Measurements from ENCODE around the gene BCL3. TPM values are rescaled to one million over a fixed set of nuclear protein-coding genes. Genes with fewer than 3 reads are reported as not detected.
"Not testable (repeated sequence)": the region's sequence is repeated elsewhere in the genome, so short reads cannot be mapped to it uniquely, and the experiment has no call there.

The BCL3 gene
- polyA plus RNA-seq, 6 donors from 2014 or later, result 8.2 to 17.4 (median 14.1) TPM

DNA sequence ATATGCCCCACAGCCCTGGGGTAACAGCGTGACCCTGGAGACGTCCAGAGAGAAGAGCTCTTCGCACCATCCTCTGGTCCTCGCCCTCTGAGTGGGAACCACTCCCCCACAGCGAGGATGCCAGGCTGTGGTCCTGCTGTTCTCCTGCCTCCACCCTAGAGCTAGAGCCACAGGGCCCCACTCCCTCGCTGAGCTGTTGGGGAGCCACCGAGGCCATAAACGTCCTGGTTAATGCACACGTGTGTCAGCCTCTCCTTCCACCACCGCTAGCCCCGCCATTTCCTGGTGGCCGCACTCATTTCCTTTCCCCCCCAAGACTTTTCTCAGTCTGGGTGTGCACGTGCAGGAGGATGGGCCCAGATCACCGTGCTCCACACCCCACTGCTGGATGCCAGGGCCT, 38.0 kb upstream of the BCL3 start:
- Mint-ChIP-seq H3K4me3 (no peak overlapping the region), H3K4me1 (peaks cover 0 to 10% (median 0%) of the 10 kb centered on the region in 3 donors), H3K27ac (no peak overlapping the region), H3K36me3 (peaks cover 0 to 9% of the 10 kb centered on the region in 2 donors), H3K9me3 (peaks cover 3 to 16% (median 14%) of the 10 kb centered on the region in 7 donors), H3K27me3 (peaks cover 3 to 21% (median 16%) of the 10 kb centered on the region in 3 donors)
- DNase-seq (no peak), ATAC-seq (ENCODE audit: low read depth in 2 of 2) (no peak)

DNA sequence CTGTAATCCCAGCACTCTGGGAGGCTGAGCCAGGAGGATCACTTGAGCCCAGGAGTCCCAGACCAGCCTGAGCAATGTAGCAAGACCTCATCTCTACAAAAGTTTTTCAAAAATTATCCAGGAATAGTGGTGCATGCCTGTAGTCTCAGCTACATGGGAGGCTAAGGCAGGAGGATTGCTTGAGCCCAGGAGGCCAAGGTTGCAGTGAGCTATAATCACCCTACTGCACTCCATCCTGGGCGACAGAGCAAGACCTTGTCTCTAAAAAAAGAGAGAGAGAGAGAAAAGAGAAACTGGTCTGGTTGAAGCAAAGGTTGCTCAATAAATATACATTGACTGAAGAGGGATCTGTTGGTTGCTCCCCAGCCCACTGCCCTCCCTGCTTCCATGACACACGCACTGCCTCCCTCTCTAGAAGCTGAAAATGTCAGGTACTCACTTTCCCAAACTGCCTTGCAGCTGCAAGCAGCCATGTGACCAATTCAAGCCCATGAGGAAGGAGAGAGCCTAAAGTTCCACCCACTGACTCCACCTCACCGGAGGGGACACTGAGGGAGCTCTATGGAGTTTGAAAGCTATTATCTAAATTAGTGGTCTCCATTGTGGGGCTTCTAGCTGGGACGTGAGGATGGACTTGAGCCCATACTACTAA, 35.5 kb upstream of the BCL3 start:
- Mint-ChIP-seq H3K4me3 (no peak overlapping the region), H3K36me3 (peaks cover 0 to 9% of the 10 kb centered on the region in 2 donors), H3K27ac (peak overlapping the region in 1 of 6 donors; percentile 14), H3K9me3 (peaks cover 4 to 20% (median 18%) of the 10 kb centered on the region in 7 donors), H3K27me3 (peaks cover 5 to 21% (median 16%) of the 10 kb centered on the region in 3 donors), H3K4me1 (peaks cover 0 to 10% (median 0%) of the 10 kb centered on the region in 3 donors)
- ATAC-seq (ENCODE audit: low read depth in 2 of 2) (no peak), DNase-seq (no peak)

DNA sequence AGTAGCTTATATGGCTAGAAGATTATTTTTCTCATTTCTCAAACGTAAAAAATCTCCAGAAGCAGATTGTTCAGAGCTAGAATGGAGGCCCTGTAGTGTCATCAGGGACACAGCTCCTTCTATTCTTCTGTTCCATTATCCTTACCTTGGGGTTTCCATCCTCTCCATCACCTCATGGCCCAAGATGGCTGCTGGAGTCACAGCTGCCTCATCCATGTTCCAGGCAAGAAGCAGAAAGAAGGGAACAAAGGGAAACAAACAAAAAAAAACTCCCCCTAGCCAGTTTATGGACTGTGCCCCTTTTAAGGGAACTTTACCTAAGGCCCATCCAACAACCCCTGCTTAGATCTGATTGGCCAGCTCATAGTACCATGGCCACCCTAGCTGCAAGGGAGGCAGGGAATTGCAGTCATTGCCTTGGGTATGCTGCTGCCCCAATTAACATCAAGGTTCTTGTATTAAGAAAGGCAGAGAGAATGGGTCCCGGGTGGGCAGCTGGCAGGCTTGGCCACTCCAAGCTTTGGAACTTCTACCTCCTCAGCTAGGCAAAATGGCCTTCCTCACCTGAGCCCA, 33.8 kb upstream of the BCL3 start:
- Mint-ChIP-seq H3K4me3 (no peak overlapping the region), H3K9me3 (peaks cover 4 to 20% (median 18%) of the 10 kb centered on the region in 7 donors), H3K27ac (no peak overlapping the region), H3K27me3 (peaks cover 5 to 21% (median 16%) of the 10 kb centered on the region in 3 donors), H3K36me3 (peaks cover 0 to 9% of the 10 kb centered on the region in 2 donors), H3K4me1 (peaks cover 0 to 10% (median 0%) of the 10 kb centered on the region in 3 donors)
- ATAC-seq (ENCODE audit: low read depth in 2 of 2) (no peak), DNase-seq (no peak)

DNA sequence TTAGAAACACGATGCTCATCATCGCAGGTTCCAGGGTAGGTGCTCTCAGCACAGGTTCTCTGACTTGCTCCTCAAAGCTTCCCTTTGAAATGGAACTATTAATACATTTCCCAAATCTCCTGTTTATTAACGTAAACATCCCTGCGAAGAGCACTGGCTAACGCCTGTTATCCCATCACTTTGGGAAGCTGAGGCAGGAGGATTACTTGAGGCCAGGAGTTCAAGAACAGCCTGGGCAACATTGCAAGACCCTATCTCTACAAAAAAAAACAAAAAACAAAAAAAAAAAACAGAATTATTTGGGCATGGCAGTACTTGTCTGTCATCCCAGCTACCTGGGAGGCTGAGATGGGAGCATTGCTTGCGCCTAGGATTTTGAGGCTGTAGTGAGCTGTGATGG, 30.9 kb upstream of the BCL3 start:
- ATAC-seq (ENCODE audit: low read depth in 2 of 2), result no peak

DNA sequence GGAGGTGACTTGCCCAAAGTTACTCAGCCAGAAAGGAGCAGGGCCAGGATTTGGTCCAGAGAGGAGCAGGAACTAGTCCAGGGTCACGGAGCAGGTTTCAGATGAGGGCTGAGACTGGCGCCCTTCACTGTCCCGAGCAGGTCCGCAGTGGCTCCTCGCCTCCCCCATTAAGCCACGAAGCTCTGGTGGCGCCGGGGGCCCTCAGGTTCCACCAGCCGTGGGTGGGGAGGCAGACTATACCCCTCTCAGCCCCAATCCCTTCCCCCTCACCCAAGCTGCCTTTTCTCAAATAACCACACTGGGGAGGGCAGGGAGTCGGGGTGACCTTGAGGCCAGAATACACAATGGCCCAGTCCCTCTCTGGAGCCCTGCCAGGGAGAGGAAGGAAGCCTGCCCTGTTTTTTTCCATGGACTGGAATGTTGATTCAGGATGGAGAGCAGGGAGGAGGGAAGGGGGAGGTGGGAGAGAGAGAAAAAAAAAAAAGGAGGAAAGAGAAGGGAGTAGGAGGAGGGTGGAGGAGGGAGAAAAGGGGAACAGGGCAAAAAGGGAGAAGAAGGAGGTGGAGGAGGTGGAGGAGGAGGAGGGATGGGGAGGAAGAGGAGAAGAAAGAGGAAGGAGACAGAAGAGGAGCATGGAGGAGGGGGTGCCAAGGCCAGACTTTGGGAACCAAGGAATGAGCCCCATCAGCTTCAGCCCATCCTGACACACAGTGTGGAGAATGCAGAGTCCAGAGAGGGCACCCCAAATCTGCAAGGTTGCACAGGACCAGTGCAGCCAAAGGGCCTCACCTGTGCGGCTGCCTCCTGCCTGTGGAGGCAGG, 29.9 kb upstream of the BCL3 start:
- H3K27me3 Mint-ChIP-seq, result peaks cover 0 to 5% (median 5%) of the 10 kb centered on the region in 3 donors
- H3K4me3 Mint-ChIP-seq, result peak overlapping the region in 1 of 8 donors; percentile 7
- ATAC-seq (ENCODE audit: low read depth in 2 of 2), result no peak
- no peak overlapping the region for H3K27ac Mint-ChIP-seq
- peaks cover 4 to 20% (median 18%) of the 10 kb centered on the region in 7 donors for H3K9me3 Mint-ChIP-seq
- H3K4me1 Mint-ChIP-seq, result peaks cover 13 to 25% (median 16%) of the 10 kb centered on the region in 3 donors
- no peak for DNase-seq
- peaks cover 0 to 9% of the 10 kb centered on the region in 2 donors for H3K36me3 Mint-ChIP-seq

More for the DNA sequence above, 30.9 kb upstream of the BCL3 start:
- Mint-ChIP-seq H3K4me3 (no peak overlapping the region), H3K9me3 (peaks cover 4 to 20% (median 18%) of the 10 kb centered on the region in 7 donors), H3K27me3 (peaks cover 0 to 5% (median 5%) of the 10 kb centered on the region in 3 donors), H3K36me3 (peaks cover 0 to 9% of the 10 kb centered on the region in 2 donors), H3K4me1 (peaks cover 10 to 15% (median 10%) of the 10 kb centered on the region in 3 donors), H3K27ac (no peak overlapping the region)
- DNase-seq, result no peak

DNA sequence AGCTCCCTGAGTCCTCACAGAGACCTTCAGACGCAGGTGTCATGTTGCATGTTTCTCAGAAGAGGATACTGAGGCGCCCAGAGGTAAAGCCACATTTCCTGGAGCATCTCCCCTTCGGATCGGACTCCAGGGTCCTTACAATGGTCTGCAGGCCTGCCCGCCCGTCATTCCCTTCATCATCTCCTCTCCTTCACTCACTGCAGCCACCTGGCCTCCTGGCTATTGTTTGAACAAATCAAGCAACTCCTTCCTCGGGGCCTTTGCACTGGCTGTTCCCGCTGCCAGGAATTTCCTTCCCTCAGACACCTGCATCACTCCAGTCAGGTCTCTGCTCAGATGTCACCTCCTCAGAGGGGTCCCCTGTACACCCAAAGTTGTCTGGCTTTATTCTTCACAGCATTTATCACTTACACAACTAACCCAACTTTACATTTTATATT, 29.2 kb upstream of the BCL3 start:
- peaks cover 0 to 9% of the 10 kb centered on the region in 2 donors for H3K36me3 Mint-ChIP-seq
- DNase-seq (no peak), ATAC-seq (ENCODE audit: low read depth in 2 of 2) (no peak)
- peaks cover 0 to 6% (median 5%) of the 10 kb centered on the region in 3 donors for H3K27me3 Mint-ChIP-seq
- peaks cover 15 to 31% (median 22%) of the 10 kb centered on the region in 3 donors for H3K4me1 Mint-ChIP-seq
- H3K9me3 Mint-ChIP-seq, result peaks cover 4 to 18% (median 15%) of the 10 kb centered on the region in 7 donors
- peak overlapping the region in 1 of 6 donors; percentile 82 for H3K27ac Mint-ChIP-seq
- no peak overlapping the region for H3K4me3 Mint-ChIP-seq

DNA sequence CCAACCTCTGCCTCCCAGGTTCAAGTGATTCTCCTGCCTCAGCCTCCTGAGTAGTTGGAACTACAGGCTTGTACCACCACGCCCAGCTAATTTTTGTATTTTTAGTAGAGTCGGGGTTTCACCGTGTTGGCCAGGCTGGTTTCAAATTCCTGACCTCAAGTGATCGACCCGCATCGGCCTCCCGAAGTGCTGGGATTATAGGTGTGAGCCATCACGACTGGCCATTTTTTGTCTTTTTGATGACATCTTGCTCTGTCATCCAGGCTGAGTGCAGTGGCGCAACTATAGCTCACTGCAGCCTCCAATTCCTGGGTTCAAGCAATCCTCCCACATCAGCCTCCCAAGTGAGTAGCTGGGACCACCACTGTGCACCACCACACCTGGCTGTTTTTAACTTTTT, 28.1 kb upstream of the BCL3 start:
- peaks cover 22 to 38% (median 32%) of the 10 kb centered on the region in 3 donors for H3K4me1 Mint-ChIP-seq
- not testable (repeated sequence) for H3K9me3 Mint-ChIP-seq; H3K4me3 Mint-ChIP-seq; DNase-seq; H3K27me3 Mint-ChIP-seq; ATAC-seq (ENCODE audit: low read depth in 2 of 2); H3K36me3 Mint-ChIP-seq
- peak overlapping the region in 1 of 6 donors; percentile 57 for H3K27ac Mint-ChIP-seq

DNA sequence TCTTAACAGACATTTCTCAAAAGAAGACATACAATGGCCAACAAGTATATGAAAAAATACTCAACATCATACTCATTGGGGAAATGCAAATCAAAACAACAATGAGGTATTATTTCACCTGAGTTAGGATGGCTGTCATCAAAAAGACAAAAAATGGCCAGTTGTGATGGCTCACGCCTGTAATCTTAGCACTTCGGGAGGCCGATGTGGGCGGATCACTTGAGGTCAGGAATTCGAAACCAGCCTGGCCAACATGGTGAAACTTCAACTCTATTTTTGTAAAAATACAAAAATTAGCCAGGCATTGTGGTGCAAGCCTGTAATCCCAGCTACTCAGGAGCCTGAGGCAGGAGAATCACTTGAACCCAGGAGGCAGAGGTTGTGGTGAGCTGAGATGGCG, 27.6 kb upstream of the BCL3 start:
- peaks cover 22 to 41% (median 38%) of the 10 kb centered on the region in 3 donors for H3K4me1 Mint-ChIP-seq
- ATAC-seq (ENCODE audit: low read depth in 2 of 2), result no peak
- H3K27me3 Mint-ChIP-seq, result peaks cover 0 to 8% (median 0%) of the 10 kb centered on the region in 3 donors
- peak overlapping the region in 2 of 6 donors; percentile 57 to 92 for H3K27ac Mint-ChIP-seq
- H3K4me3 Mint-ChIP-seq, result no peak overlapping the region
- H3K36me3 Mint-ChIP-seq, result no peaks in the 10 kb centered on the region
- peaks cover 0 to 2% (median 0%) of the 10 kb centered on the region in 7 donors for H3K9me3 Mint-ChIP-seq
- no peak for DNase-seq

DNA sequence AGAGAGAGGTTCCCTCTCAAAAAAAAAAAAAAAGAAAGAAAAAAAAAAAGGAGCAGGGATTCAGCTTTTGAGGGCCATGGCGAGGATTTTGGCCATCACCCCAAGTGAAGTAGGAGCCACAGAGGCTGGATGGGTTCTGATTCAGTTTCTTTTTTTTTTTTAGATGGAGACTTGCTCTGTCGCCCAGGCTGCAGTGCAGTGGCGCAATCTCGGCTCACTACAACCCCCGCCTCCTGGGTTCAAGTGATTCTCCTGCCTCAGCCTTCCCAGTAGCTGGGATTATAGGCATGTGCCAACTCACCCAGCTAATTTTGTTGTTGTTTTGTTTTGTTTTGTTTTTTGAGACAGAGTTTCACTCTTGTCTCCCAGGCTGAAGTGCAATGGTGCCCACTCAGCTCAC, 27.1 kb upstream of the BCL3 start:
- H3K9me3 Mint-ChIP-seq; DNase-seq; H3K27me3 Mint-ChIP-seq; ATAC-seq (ENCODE audit: low read depth in 2 of 2); H3K36me3 Mint-ChIP-seq: not testable (repeated sequence)
- Mint-ChIP-seq H3K4me1 (peaks cover 22 to 41% (median 40%) of the 10 kb centered on the region in 3 donors), H3K27ac (peak overlapping the region in 1 of 6 donors; percentile 92), H3K4me3 (peak overlapping the region in 1 of 8 donors; percentile 35)

DNA sequence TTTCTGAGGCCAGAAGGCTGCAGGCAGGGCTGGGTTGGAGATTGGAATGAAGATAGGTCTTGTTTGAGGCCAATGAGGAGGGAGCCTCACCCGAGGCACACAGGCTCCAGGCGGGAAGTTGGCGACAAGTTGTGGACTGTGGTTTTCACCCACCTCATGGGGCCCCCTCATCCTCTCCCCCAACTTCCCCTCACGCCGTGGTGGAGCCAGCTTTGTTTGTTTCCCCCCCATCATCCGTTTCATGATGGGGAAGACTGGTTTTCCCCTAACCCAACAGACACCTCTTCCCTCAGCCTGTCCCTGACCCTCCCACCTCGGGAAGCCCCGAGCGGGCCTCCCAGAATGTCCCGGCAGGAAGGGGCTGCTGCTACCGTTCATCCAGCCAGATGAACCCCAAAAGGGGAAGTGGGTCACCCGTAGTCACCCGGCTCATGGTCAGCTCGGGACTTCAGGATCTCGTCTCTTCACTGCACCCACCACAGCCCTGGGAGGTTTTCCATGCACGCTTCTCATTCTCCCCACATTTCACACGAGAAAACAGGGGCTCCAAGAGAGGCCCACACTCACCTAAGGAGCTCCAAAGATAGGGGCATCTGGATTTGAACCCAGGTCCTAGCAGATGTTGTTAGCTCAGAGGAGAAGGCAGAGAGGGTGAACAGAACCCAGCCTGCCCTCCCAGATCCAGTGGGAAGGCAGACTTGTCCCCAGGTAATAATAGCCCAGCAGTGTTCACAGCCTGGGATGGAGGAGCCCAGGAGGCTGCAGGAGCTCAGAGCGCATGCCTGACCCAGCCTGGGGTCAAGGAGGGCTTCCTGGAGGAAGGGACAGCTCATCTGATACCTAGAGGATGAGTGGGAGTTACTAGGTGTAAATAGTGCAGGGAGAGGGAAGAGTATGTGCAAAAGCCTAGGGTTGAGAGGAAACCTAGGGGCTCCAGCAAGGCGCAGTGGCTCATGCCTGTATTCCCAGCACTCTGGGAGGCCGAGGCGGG, 26.1 kb upstream of the BCL3 start:
- peak overlapping the region in 4 of 6 donors; percentile 63 to 83 (median 70) for H3K27ac Mint-ChIP-seq
- H3K27me3 Mint-ChIP-seq, result peaks cover 0 to 8% (median 0%) of the 10 kb centered on the region in 3 donors
- H3K4me3 Mint-ChIP-seq, result peak overlapping the region in 5 of 8 donors; percentile 22 to 60 (median 29)
- peak; percentile 45 to 53 for ATAC-seq (ENCODE audit: low read depth in 2 of 2)
- H3K9me3 Mint-ChIP-seq, result peaks cover 0 to 2% (median 0%) of the 10 kb centered on the region in 7 donors
- no peaks in the 10 kb centered on the region for H3K36me3 Mint-ChIP-seq
- peaks cover 22 to 41% (median 40%) of the 10 kb centered on the region in 3 donors for H3K4me1 Mint-ChIP-seq
- peak; percentile 27 for DNase-seq

DNA sequence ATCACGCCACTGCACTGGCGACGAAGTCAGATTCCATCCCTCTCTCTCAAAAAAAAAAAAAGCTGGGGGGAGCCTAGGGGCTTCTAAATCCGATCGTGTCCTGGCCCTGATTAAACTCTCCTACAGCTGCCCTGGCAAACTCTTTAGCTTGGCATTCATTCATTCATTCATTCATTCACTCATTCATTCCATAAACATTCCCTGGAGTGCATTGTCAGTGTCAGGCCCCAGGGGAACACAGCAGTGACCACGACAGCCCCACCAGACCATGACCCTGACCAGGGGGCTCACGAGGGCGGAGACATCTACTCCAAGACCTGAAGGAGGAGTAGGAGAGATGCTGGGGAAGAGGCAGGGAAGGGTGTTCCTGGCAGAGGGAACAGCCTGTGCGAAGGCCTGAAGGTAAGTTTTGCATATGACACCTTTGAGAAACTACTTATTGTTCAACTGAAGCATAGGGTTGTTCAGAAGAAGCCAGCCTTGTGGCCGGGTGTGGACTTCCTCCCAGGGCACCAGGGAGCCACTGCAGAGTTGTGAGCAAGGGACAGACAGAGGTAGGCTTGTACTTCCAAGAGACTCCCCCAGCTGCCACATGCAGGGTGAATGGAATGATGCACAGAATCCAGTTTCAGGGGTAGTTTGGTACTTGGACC, 25.1 kb upstream of the BCL3 start:
- Mint-ChIP-seq H3K9me3 (peaks cover 0 to 2% (median 0%) of the 10 kb centered on the region in 7 donors), H3K4me3 (no peak overlapping the region), H3K27ac (peak overlapping the region in 1 of 6 donors; percentile 85), H3K27me3 (peaks cover 0 to 8% (median 0%) of the 10 kb centered on the region in 3 donors), H3K4me1 (peaks cover 31 to 50% (median 50%) of the 10 kb centered on the region in 3 donors), H3K36me3 (no peaks in the 10 kb centered on the region)
- ATAC-seq (ENCODE audit: low read depth in 2 of 2) (peak; percentile 55 to 63), DNase-seq (no peak)

DNA sequence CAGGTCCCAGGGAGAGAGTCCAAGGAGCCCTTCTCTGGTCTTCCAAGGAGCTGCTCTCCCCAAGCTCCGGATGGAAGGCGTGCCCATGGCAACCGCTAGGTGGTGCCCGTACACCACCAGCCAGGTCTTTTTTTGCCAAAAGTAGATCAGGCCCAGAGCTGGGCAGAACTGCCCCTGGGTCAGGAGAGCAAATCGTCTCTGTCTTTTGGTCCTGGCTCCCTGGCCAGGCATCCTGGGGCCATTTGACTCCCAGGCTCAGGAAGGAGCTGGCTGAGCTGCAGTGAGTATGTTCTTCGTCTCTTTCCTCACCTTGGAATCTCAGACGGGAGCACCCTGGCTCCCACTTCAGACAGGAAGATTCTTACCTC, 24.6 kb upstream of the BCL3 start:
- Mint-ChIP-seq H3K4me1 (peaks cover 31 to 55% (median 51%) of the 10 kb centered on the region in 3 donors), H3K27ac (peak overlapping the region in 4 of 6 donors; percentile 34 to 79 (median 60)), H3K27me3 (peaks cover 0 to 8% (median 0%) of the 10 kb centered on the region in 3 donors), H3K9me3 (peaks cover 0 to 2% (median 0%) of the 10 kb centered on the region in 7 donors), H3K36me3 (no peaks in the 10 kb centered on the region), H3K4me3 (no peak overlapping the region)
- peak; percentile 73 to 80 for ATAC-seq (ENCODE audit: low read depth in 2 of 2)
- peak; percentile 79 for DNase-seq

All from naive B cell (primary cell).